ENCODE data around the gene GDF2.

GRCh38 chr10:47361293-47361692, 39.0 kb downstream of the GDF2 start:
- TF ChIP-seq POLR2AphosphoS5 (IDR thresholded peaks at IDR 0.05; ENCODE audit: borderline replicate concordance, low read depth, low read length) (no peak), EZH2 (IDR thresholded peaks at IDR 0.05) (no peak), FOXP2 (optimal IDR thresholded peaks at IDR 0.05; ENCODE audit: control extremely low read depth, extremely low read length, insufficient read depth) (no peak)
